GM23248 (cell line): Measurements from ENCODE around the gene AGAP2. TPM values are rescaled to one million over a fixed set of nuclear protein-coding genes. Genes with fewer than 3 reads are reported as not detected.

Experiments used
- DNase-seq: peaks from one replicate; pipeline ENCODE4 v3.0.0-alpha.2; 2015
- H2AFZ ChIP-seq: fragments of 200-600 bp; sonication (generic); 2 replicates; pipeline ENCODE4 v1.6.1; 2016; ENCODE audit warnings: antibody characterized with exemption
- H3F3A ChIP-seq: fragments of 200-600 bp; sonication (generic); 2 replicates; pipeline ENCODE4 v1.6.1; 2016; ENCODE audit warnings: mild to moderate bottlenecking, antibody characterized with exemption, mixed run types; ENCODE audit not compliant: insufficient read depth
- H3K27ac ChIP-seq: fragments of 200-600 bp; sonication (generic); 2 replicates; pipeline ENCODE4 v1.5.1; 2016; ENCODE audit warnings: mild to moderate bottlenecking
- H3K27me3 ChIP-seq: fragments of 200-600 bp; sonication (generic); replicated peaks from 2 replicates; pipeline ENCODE4 v1.6.1; 2016; ENCODE audit warnings: mild to moderate bottlenecking; ENCODE audit not compliant: insufficient read depth
- H3K36me3 ChIP-seq: fragments of 200-600 bp; sonication (generic); 2 replicates; pipeline ENCODE4 v1.6.1; 2016; ENCODE audit warnings: low read depth, mild to moderate bottlenecking
- H3K4me1 ChIP-seq: fragments of 200-600 bp; sonication (generic); 2 replicates; pipeline ENCODE4 v1.6.1; 2016; ENCODE audit warnings: mild to moderate bottlenecking; ENCODE audit not compliant: insufficient read depth
- H3K4me2 ChIP-seq: fragments of 200-600 bp; sonication (generic); one replicate; pipeline ENCODE4 v1.6.1; 2016; ENCODE audit warnings: mild to moderate bottlenecking; ENCODE audit not compliant: unreplicated experiment
- H3K4me3 ChIP-seq: fragments of 200-600 bp; sonication (generic); 2 replicates; pipeline ENCODE4 v1.5.1; 2016; ENCODE audit warnings: mild to moderate bottlenecking
- H3K79me2 ChIP-seq: fragments of 200-600 bp; sonication (generic); 2 replicates; pipeline ENCODE4 v1.6.1; 2016; ENCODE audit warnings: mild to moderate bottlenecking; ENCODE audit not compliant: insufficient read depth
- H3K9ac ChIP-seq: fragments of 200-600 bp; sonication (generic); 2 replicates; pipeline ENCODE4 v1.6.1; 2016; ENCODE audit warnings: mild to moderate bottlenecking
- H3K9me2 ChIP-seq: fragments of 200-600 bp; sonication (generic); 2 replicates; pipeline ENCODE4 v1.6.1; 2016; ENCODE audit warnings: mixed run types, mild to moderate bottlenecking, moderate library complexity; ENCODE audit not compliant: insufficient read depth
- H3K9me3 ChIP-seq: fragments of 200-600 bp; sonication (generic); one replicate; pipeline ENCODE4 v1.6.1; 2017; ENCODE audit warnings: low read depth
- H4K20me1 ChIP-seq: fragments of 200-600 bp; sonication (generic); 2 replicates; pipeline ENCODE4 v1.6.0; 2016; ENCODE audit not compliant: insufficient read depth
- EZH2 ChIP-seq: fragments of 200-600 bp; sonication (generic); IDR thresholded peaks from 2 replicates; pipeline ENCODE4 v1.6.1; 2018; ENCODE audit warnings: antibody characterized with exemption, mild to moderate bottlenecking; ENCODE audit not compliant: insufficient read depth, poor library complexity, severe bottlenecking
- EZH2phosphoT487 ChIP-seq: fragments of 200-600 bp; sonication (generic); IDR thresholded peaks from 2 replicates; pipeline ENCODE4 v1.6.1; 2018; ENCODE audit warnings: antibody characterized with exemption, moderate library complexity, mild to moderate bottlenecking, low read depth; ENCODE audit not compliant: insufficient read depth
- WGBS, 2 experiments: methylation state at CpG; one replicate each; pipeline ENCODE4 v1.1.6; 2015 to 2017; ENCODE audit warnings: low lambda C conversion rate in 2 of 2, low coverage in 1 of 2; ENCODE audit errors: missing lambda C conversion rate in 2 of 2; 5-methylcytosine and 5-hydroxymethylcytosine counted together
- in situ Hi-C: fragments of 300-500 bp; cut with MboI; formaldehyde crosslinking; loops from 2 replicates; pipeline ENCODE4 v1.15.0; 2020
- polyA plus RNA-seq: library from polyadenylated mRNA; unstranded; fragments of >200 nt; fragmentation: Nextera tagmentation; extraction: Ambion mirVana; gene quantifications from 2 replicates; pipeline ENCODE4 v1.2.1, GENCODE V29; 2016
- total RNA-seq: library from RNA; depleted of rRNA; stranded (reverse); fragments of >200 nt; shearing (Covaris generic); gene quantifications from 2 replicates; pipeline ENCODE4 v1.2.3, GENCODE V29; 2014

Gene AGAP2
- total and polyA plus RNA-seq, 2 experiments from 2014 or later: not detected

DNA sequence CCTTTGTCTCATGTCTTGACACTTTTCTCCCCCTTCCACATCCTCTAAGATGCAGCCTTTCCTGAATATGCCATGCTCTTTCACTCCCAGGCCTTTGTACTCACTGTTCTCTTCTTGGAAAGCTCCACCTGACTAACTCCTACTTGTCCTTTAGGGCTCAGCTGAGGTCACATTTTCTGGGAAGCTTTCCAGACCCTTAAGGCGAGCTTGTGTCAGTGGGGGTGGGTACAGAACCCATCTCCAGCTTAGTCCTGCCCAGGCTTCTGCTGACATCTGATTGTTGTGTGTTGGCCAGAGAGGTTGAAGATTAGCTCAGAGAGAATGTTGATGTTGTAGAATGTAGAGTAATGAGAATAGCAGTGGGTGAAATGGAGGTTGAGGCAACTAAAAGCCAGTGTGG lies 41.2 kb upstream of the AGAP2 start:
- Histone ChIP-seq H3K27ac (no peak overlapping the region), H3K27me3 (no peaks in the 10 kb centered on the region), H3F3A (peaks cover 17% of the 10 kb centered on the region), H3K9me2 (no peaks in the 10 kb centered on the region), H4K20me1 (no peaks in the 10 kb centered on the region), H3K4me2 (no peak overlapping the region), H3K9ac (no peak overlapping the region), H2AFZ (no peak overlapping the region), H3K79me2 (peaks cover 20% of the 10 kb centered on the region), H3K4me3 (no peak overlapping the region), H3K4me1 (peaks cover 3% of the 10 kb centered on the region; the same call in 1 of the 2 replicates), H3K9me3 (no peaks in the 10 kb centered on the region), H3K36me3 (no peaks in the 10 kb centered on the region)
- WGBS, 2 experiments: 50 to 61% methylated on average over 1 of the region's 1 CpG
- in situ Hi-C loops: no loop called here
- DNase-seq: no peak
- TF ChIP-seq EZH2: no peak
- TF ChIP-seq EZH2phosphoT487: no peak

DNA sequence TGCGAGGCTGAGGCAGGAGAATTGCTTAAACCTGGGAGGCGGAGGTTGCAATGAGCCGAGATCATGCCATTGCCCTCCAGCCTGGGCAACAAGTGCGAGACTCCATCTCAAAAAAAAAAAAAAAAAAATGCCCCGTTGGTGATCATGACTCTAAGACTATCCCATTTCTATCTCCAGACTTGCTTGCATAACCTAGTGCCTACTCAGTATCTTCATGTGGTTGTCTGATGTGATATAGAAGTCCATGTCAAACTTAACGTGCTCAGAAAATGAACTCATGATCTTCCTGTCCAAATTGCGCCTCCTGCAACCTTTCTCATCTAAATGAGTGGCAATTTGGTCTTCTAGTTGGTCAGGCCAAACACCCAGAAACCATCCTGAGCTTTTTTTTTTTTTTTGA lies 39.4 kb upstream of the AGAP2 start:
- no peaks in the 10 kb centered on the region for H3K27me3 ChIP-seq
- peaks cover 17% of the 10 kb centered on the region for H3K79me2 ChIP-seq
- 73 to 85% methylated on average over 7 of the region's 7 CpGs for WGBS, 2 experiments
- H3K9me2 ChIP-seq: no peaks in the 10 kb centered on the region
- H3K27ac ChIP-seq: no peak overlapping the region
- DNase-seq: no peak
- no peak overlapping the region for H3K4me3 ChIP-seq
- H3K9me3 ChIP-seq: no peaks in the 10 kb centered on the region
- TF ChIP-seq EZH2: no peak
- no peak for TF ChIP-seq EZH2phosphoT487
- peaks cover 17% of the 10 kb centered on the region for H3F3A ChIP-seq
- no peaks in the 10 kb centered on the region for H3K36me3 ChIP-seq
- in situ Hi-C loops: no loop called here
- no peak overlapping the region for H3K4me2 ChIP-seq
- peaks cover 3% of the 10 kb centered on the region; the same call in 1 of the 2 replicates for H3K4me1 ChIP-seq
- no peaks in the 10 kb centered on the region for H4K20me1 ChIP-seq
- no peak overlapping the region for H3K9ac ChIP-seq
- H2AFZ ChIP-seq: no peak overlapping the region

DNA sequence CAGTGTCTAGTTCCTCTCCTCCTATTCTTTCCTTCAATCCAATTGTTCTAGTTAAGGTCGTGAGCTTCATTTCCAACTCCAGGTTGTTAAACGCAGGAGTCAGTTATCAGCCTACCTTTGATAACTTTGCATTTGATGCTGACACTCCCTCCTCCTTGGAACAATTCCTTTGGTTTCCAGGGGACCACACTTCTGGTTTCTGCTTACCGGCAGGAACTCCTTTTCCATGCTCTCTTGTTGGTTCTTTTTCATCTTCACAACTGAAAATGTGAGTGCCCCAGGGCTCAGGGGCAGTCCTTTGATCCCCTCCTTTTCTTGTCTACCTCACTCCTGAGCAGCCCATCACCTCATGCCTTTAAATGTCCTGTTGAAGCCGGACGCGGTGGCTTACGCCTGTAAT lies 38.8 kb upstream of the AGAP2 start:
- WGBS, 2 experiments: 75 to 82% methylated on average over 7 of the region's 7 CpGs
- no peak overlapping the region for H3K27ac ChIP-seq
- in situ Hi-C loops: no loop called here
- no peak for TF ChIP-seq EZH2phosphoT487
- TF ChIP-seq EZH2: no peak
- DNase-seq: no peak
- H3K9ac ChIP-seq: no peak overlapping the region
- no peaks in the 10 kb centered on the region for H3K9me3 ChIP-seq
- H3K9me2 ChIP-seq: no peaks in the 10 kb centered on the region
- peaks cover 3% of the 10 kb centered on the region; the same call in 1 of the 2 replicates for H3K4me1 ChIP-seq
- H3K36me3 ChIP-seq: no peaks in the 10 kb centered on the region
- no peaks in the 10 kb centered on the region for H4K20me1 ChIP-seq
- no peak overlapping the region for H2AFZ ChIP-seq
- H3K4me3 ChIP-seq: no peak overlapping the region
- no peak overlapping the region for H3K4me2 ChIP-seq
- H3F3A ChIP-seq: peaks cover 17% of the 10 kb centered on the region
- peaks cover 18% of the 10 kb centered on the region for H3K79me2 ChIP-seq
- no peaks in the 10 kb centered on the region for H3K27me3 ChIP-seq

DNA sequence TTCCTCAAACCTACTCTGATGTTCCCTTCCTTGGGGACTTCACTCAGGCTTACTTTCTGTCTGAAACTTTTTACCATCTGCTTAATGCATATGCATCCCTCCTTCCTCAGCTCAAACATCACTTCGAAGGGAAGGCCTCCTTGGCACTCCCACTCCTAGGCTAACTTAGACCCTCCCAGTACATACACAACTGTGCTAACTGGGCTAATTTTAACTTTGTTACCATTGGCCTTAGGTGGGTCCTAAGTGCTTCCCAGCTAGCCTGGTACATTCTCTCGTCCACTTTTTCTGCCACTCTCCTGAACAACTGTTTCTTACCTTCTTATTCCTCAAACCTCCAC lies 37.7 kb upstream of the AGAP2 start:
- H4K20me1 ChIP-seq: no peaks in the 10 kb centered on the region
- in situ Hi-C loops: no loop called here
- no peaks in the 10 kb centered on the region for H3K9me2 ChIP-seq
- no peaks in the 10 kb centered on the region; the same call in 1 of the 2 replicates for H3K4me1 ChIP-seq
- H3K36me3 ChIP-seq: no peaks in the 10 kb centered on the region
- no peaks in the 10 kb centered on the region for H3K9me3 ChIP-seq
- no peak overlapping the region for H3K9ac ChIP-seq
- TF ChIP-seq EZH2 (no peak), EZH2phosphoT487 (no peak)
- H3K27me3 ChIP-seq: no peaks in the 10 kb centered on the region
- H2AFZ ChIP-seq: no peak overlapping the region
- peaks cover 6% of the 10 kb centered on the region for H3F3A ChIP-seq
- H3K79me2 ChIP-seq: peaks cover 20% of the 10 kb centered on the region
- H3K4me2 ChIP-seq: no peak overlapping the region
- no peak for DNase-seq
- no peak overlapping the region for H3K27ac ChIP-seq
- WGBS, 2 experiments: 69 to 90% methylated on average over 2 of the region's 2 CpGs
- H3K4me3 ChIP-seq: no peak overlapping the region
